Measurements from ENCODE around the gene LIM2.

Gene LIM2

DNA sequence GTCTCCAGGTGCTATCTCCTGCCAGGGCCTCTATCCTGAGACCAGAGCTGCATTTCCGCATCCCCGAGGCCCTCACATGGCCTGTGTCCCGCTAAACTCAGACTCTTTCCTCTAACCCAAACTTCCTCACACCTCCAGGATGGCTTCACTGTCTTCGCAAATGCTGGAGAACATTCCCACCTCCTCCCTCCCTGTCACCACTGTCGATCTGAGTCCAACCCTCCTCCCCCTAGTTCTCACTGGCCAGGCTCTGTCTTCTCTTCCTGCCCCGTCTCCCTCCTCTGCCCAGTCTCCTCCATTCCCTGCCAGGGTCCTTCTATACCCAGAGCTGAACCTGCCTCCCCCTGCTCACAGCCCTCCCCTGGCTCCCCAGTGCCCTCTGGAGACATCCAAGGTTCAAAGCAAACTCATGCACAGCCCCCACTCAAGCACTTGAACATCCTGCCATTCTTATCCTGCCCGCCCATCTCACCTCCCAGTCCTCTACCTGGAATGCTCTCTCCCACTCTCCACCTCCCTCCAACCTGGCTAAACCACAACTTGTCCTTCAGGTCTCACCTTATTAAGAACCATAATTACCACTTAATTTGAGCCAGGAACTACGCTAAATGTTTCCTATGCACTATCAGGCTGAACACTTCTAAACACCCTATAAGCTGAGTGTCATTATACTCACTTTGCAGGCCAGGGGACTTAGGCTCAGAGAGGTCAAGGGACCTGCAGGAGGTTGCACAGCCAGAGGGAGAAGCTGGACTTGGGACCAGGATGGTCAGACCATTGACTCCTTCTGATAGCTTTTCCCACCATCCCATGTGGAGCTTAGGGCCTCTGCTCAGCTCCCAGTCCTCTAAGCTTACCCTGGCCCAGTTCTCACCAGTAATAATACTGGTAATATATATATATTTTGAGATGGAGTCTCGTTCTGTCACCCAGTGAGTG is 44.9 kb downstream of the LIM2 start:
- peaks cover 30% of the 10 kb centered on the region for H3K4me1 Mint-ChIP-seq
- DNase-seq (no peak), ATAC-seq (no peak)
- H3K4me3 Mint-ChIP-seq = no peak overlapping the region
- H3K9me3 Mint-ChIP-seq = no peaks in the 10 kb centered on the region
- peaks cover 4% of the 10 kb centered on the region for H3K27me3 Mint-ChIP-seq
- H3K27ac Mint-ChIP-seq = peak overlapping the region; percentile 52
- peaks cover 8% of the 10 kb centered on the region for H3K36me3 Mint-ChIP-seq (ENCODE audit: low read depth)

DNA sequence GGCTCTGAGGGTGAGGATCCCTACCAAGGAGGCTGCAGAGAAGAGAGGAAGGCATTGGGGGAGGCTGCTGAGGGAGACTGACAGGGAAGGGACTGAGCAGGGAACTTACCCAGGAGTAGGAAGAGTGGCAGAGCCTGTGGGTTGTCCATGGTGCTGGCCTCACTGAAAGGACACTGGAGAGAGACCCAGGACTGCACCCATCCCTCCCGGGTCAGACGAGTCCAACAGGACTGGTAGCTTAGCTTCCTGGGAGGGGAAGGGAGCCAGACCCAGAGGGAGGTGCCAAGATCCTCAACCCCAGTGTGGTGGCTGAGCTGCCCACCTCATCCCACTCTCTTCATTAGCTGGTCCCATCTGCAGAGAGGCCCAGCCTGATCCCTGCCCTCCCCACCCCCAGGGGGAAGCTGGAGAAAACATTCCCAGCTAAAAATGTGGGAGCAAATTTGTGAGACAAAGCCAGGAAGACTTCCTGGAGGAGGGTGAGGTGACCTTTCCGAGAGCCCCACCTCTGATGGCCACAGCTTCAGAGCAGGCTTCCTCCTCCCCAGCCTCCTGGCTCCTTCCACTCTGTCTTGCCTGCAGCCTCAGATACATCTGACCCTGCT is 45.7 kb downstream of the LIM2 start, which contains the start of gene VSIG10L:
Gene VSIG10L, minus strand, starts transcription at position 164 of the 605 bp plus-strand sequence. Its CDS starts 15 bp downstream, at position 149.
- H3K27me3 Mint-ChIP-seq = peaks cover 4% of the 10 kb centered on the region
- H3K4me3 Mint-ChIP-seq = peak within 1 kb of the TSS; percentile 55
- H3K4me1 Mint-ChIP-seq = peaks cover 30% of the 10 kb centered on the region
- peak within 1 kb of the TSS; percentile 52 for H3K27ac Mint-ChIP-seq
- no peaks in the 10 kb centered on the region for H3K9me3 Mint-ChIP-seq
- H3K36me3 Mint-ChIP-seq (ENCODE audit: low read depth) = peaks cover 8% of the 10 kb centered on the region
- ATAC-seq = no peak
- DNase-seq = no peak

DNA sequence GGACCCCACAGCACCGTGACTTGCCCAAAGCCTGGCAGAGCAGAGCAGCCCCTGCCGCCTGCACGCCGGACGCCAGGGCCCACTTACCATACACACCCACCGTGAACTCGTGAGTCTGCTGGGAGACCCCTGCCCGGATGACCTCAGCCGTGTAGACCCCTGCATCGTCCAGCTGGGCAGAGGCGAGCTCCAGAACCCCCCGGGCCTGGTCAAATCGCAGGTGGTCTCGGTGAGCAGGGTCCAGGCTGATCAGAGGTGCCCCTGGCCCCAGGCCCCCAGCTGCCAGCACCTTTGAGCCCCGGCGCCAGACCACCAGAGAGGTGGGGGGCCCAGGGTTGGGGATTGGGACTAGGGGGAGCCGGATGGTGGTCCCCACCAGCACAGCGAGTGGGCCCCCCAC is 46.7 kb downstream of the LIM2 start:
- Mint-ChIP-seq H3K36me3 (ENCODE audit: low read depth) (peaks cover 8% of the 10 kb centered on the region), H3K27me3 (peaks cover 5% of the 10 kb centered on the region), H3K4me1 (peaks cover 30% of the 10 kb centered on the region), H3K4me3 (peak overlapping the region; percentile 55), H3K27ac (peak overlapping the region; percentile 21), H3K9me3 (no peaks in the 10 kb centered on the region)
- ATAC-seq (no peak), DNase-seq (no peak)

DNA sequence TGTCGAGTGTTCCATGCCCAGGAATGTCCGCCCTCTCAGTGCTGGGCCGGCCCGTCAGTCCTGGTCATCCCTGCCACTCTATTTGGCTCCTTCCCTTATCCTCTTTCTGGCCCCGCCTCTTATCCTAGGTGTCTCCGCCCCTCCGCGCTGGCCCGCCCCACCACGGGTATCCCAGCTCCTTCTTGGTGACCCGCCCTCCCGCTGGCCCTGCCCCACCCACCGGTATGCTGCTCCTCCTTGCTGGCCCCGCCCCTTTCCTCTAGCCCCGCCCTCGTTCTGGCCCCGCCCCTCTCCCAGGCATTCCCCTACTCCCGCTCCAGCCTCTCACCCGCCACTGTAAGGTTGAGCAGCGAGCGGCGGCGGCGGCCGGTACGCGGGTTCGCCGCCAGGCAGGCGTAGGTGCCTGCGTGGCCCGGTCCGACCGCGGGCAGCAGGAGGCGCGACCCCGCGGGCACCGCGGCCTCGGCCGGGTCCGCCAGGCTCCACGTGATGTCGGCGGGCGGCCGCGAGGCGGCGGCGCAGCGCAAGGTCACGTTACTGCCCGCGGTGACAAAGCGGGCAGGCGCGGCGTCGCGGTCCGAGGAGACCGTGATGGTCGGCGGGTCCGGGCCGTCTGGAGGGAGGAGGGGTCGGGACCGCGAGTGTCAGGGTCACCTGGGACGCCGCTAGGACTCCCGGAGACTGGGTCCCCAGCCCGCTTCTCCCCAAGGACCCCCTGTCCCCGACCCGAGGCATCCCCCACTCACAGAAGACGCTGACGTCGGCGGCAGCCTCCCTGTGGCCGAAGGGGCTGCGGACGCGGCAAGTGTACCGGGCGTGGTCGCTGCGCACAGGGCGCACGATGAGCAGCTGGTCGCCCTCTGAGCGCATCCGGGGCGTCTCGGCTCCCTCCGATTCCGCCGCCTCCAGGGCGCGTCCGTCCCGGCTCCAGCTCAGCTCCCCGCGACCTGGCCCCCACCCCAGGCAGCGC is 47.8 kb downstream of the LIM2 start:
- Mint-ChIP-seq H3K9me3 (no peaks in the 10 kb centered on the region), H3K4me1 (peaks cover 27% of the 10 kb centered on the region), H3K27me3 (peaks cover 5% of the 10 kb centered on the region), H3K36me3 (ENCODE audit: low read depth) (peaks cover 4% of the 10 kb centered on the region), H3K4me3 (peak overlapping the region; percentile 87), H3K27ac (peak overlapping the region; percentile 85)
- DNase-seq (peak; percentile 98), ATAC-seq (peak; percentile 80)

DNA sequence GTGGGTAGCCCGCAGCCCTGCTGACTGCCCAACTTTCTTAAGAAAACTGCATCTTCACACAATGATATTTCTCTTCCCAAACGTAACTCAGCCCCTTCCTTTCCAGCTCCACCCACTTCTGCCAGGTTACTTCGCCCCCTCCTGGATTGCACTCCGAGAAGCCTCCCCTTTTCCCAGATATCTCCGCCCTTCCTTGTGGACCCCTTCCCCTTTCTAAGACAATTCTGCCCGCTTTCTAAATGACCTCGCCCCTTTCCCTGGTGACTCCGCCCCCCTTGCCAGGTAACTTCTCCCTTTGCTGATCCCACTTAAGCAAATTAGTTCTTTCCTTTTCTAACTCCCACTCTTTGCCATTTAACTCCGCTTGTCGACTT is 48.5 kb downstream of the LIM2 start:
- Mint-ChIP-seq H3K4me1 (peaks cover 23% of the 10 kb centered on the region), H3K4me3 (peak overlapping the region; percentile 87), H3K36me3 (ENCODE audit: low read depth) (peaks cover 1% of the 10 kb centered on the region), H3K27me3 (peaks cover 5% of the 10 kb centered on the region), H3K9me3 (no peaks in the 10 kb centered on the region), H3K27ac (peak overlapping the region; percentile 85)
- no peak for ATAC-seq
- DNase-seq = no peak

DNA sequence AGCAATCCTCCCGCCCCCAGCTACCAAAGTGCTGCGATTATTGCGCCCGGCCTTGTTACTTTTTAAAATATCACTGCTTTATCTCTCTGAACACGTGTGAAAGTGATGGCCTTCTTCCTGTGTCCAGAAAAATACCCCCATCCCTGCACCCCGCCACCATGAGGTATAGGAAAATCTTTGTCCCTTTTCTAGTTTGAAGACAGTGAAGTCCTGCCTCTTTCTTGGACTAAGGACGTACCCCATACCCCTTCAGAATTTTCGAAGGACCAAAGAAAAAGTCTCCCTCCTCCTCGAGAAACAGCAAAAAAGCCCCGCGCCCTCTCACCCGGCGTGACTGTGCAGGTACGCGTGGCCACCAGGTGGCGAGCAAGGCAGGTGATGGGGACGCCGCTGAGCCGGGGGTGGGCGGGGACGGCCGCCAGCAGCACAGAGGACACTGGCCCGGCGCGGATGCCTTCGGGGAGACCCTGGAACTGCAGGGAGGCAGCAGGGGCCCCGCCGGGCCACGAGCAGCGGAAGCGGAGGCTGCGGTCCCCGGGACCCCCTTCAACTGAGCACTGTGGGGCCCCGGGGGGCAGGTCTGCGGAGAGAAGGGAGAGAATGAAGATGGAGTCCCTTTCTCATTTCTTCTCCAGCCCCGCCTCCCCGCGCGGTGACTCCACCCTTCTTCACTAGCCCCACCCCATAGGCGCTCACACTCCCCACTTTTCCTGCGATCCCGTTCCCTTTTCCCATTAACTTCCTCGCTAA is 49.0 kb downstream of the LIM2 start:
- Mint-ChIP-seq H3K27me3 (peaks cover 5% of the 10 kb centered on the region), H3K4me3 (peak overlapping the region; percentile 87), H3K36me3 (ENCODE audit: low read depth) (peaks cover 1% of the 10 kb centered on the region), H3K4me1 (peaks cover 23% of the 10 kb centered on the region), H3K27ac (peak overlapping the region; percentile 85), H3K9me3 (no peaks in the 10 kb centered on the region)
- DNase-seq = peak; percentile 92
- ATAC-seq = peak; percentile 70

DNA sequence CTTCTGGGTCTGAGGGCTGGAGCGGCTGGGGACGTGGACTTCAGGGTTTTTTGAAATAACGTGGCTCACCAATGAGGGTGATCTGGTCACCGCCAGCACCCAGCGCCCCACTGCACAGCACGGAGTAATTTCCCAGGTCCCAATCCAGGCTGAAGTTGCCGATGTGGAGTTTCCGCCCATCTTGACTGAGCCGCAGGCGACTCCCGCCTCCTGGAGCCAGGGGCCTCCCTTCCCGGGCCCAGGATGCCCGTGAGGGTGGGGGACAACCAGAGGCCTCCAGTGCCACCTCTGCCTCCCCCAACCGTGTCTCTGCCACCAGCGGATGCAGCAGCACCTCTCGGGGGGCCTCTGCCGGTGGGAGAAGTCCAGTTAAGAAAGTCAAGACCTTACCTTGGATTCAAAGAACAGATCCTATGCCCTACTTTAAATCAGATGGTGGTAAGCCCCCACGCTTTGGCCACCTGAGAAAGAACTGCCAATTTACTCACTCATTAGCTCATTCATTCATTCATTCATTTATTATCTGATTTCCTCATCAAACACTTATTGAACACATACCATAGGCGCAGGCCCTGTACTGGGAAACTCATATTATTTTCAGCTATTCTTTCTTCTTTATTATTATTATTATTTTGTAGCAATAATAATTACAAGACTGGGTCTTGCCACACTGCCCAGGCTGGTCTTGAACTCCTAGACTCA is 49.8 kb downstream of the LIM2 start:
- peaks cover 5% of the 10 kb centered on the region for H3K27me3 Mint-ChIP-seq
- H3K27ac Mint-ChIP-seq = peak overlapping the region; percentile 75
- ATAC-seq = no peak
- no peak for DNase-seq
- no peaks in the 10 kb centered on the region for H3K9me3 Mint-ChIP-seq
- H3K4me3 Mint-ChIP-seq = peak overlapping the region; percentile 87
- peaks cover 1% of the 10 kb centered on the region for H3K36me3 Mint-ChIP-seq (ENCODE audit: low read depth)
- H3K4me1 Mint-ChIP-seq = peaks cover 22% of the 10 kb centered on the region

DNA sequence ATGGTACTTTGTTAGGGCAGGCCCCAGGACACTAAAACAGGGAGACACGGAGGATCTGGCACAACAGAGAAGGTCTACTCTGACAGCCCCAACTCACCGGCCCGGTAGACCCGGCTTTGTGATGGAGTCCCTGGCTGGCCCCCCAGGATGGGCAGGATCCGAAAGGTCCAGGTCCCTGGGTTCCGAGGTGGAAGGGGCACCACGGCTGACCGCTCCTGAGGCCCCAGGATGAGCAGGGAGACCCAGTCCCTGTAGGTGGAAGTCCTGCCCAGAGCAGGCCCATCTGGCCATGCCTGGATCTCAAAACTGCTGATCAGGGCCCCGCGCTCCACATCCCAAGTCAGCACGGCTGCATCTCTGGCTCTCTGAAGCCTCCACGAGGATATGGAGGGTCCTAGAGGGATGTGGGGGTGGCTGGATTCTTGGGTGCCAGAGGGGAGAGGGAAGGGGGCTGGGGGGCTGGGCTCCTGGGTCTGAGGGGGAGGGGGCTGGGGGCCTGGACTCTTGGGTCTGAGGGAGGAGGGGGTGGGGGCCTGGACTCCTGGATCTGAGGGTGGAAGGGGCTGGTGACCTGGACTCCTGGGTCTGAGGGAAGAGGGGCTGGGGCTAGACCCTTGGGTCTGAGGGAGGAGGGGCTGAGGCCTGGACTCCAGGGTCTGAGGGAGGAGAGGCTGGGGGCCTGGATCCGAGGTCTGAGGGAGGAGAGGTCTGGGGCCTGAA is 50.5 kb downstream of the LIM2 start:
- peaks cover 1% of the 10 kb centered on the region for H3K36me3 Mint-ChIP-seq (ENCODE audit: low read depth)
- no peak overlapping the region for H3K27ac Mint-ChIP-seq
- H3K4me3 Mint-ChIP-seq = no peak overlapping the region
- no peak for DNase-seq
- H3K4me1 Mint-ChIP-seq = peaks cover 20% of the 10 kb centered on the region
- ATAC-seq = no peak
- peaks cover 5% of the 10 kb centered on the region for H3K27me3 Mint-ChIP-seq
- H3K9me3 Mint-ChIP-seq = no peaks in the 10 kb centered on the region

DNA sequence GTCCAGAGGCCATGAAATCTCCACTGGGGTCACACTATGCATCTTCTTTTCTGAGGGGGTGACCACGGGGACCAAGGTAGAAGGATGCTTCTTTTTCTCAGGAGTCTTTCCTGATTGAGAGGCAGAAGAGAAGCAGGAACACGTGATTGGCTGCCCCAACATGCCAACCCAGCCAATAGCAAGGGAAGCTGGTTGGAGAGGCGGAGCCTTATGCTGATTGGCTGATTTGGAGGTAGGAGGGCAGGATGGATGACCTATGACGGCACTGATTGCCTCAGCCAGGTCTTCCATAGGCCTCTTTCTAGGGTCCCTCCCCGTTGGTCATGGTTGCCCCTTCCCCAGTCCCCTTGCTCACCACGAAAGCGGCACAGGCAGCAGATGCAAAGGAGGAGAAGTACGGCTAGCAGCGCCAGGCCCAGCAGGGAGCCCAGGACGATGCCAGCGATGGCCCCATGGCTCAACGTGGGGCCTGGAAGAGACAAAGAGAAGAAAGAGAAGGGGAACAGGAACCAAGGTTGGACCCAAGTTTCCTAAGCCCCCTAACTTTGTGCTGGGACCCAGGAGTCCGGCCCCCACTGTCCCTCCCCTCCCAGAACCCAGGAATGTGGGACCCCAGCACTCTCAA is 53.8 kb downstream of the LIM2 start:
- no peak overlapping the region for H3K27ac Mint-ChIP-seq
- H3K9me3 Mint-ChIP-seq = peaks cover 4% of the 10 kb centered on the region
- ATAC-seq (no peak), DNase-seq (no peak)
- peaks cover 12% of the 10 kb centered on the region for H3K27me3 Mint-ChIP-seq
- H3K36me3 Mint-ChIP-seq (ENCODE audit: low read depth) = peaks cover 11% of the 10 kb centered on the region
- peaks cover 7% of the 10 kb centered on the region for H3K4me1 Mint-ChIP-seq
- H3K4me3 Mint-ChIP-seq = no peak overlapping the region

DNA sequence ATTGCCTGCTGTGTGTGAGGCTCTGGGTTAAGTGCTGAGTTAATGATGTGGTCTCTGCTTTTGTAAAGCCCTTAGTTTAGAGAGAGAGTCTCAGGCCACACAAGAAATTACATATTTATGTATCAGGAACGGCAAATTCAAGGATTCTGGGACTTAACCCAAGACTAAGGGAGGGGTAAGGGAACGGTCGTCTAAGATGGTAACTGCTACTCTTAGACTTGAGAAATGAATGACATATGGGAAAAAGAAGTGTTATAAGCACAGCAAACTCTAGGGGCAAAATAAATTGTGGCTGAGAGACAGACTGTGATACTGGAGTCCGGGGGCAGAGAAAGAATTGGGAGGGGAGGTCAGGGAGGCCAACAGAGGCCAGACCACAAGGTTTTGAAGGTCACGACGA is 56.1 kb downstream of the LIM2 start:
- H3K36me3 Mint-ChIP-seq (ENCODE audit: low read depth) = peaks cover 11% of the 10 kb centered on the region
- no peak for ATAC-seq
- H3K27me3 Mint-ChIP-seq = peaks cover 18% of the 10 kb centered on the region
- no peak overlapping the region for H3K27ac Mint-ChIP-seq
- peaks cover 5% of the 10 kb centered on the region for H3K4me1 Mint-ChIP-seq
- H3K4me3 Mint-ChIP-seq = no peak overlapping the region
- no peak for DNase-seq
- peaks cover 4% of the 10 kb centered on the region for H3K9me3 Mint-ChIP-seq

DNA sequence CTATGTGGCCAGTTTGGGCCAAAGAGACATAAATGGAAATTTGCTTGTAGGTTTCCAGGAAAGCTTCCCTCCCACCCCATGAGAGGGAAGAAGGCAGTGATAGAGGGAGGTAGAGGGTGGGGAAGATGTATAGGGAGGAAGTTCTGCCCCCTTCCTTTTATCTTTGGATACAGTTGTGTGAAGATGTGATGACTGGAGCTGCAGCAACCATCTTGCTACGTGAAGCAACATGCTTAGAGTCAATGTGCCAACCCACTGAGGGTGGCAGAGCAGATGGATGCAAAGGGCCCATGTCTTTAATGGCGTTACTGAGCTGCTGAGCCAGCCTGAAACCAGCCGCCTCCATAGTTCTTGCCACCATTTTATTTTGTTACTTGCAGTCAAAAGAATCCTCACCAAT is 56.6 kb downstream of the LIM2 start:
- ATAC-seq = no peak
- DNase-seq = no peak
- Mint-ChIP-seq H3K4me3 (no peak overlapping the region), H3K27ac (no peak overlapping the region), H3K9me3 (peaks cover 4% of the 10 kb centered on the region), H3K4me1 (peaks cover 7% of the 10 kb centered on the region), H3K36me3 (ENCODE audit: low read depth) (peaks cover 11% of the 10 kb centered on the region), H3K27me3 (peaks cover 20% of the 10 kb centered on the region)

DNA sequence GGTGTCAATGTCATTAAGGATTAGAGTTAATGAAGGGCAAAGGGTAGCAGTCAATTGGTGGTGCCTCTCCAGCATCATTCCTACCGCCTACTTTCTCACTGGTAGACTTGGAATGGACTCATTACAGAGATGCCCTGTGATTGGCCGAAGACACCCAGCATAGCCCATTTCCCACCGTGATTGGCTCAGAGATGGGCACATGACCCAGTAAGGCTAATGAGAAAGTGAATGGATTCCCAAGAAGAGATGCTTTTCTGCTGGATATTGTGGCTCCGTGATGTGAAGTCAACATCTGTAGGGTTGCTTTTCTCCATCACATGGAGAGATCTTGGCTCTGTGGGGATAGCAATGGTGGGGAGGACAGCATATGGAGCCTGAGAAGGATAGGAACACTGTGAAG is 57.4 kb downstream of the LIM2 start:
- H3K27ac Mint-ChIP-seq = no peak overlapping the region
- H3K4me3 Mint-ChIP-seq = no peak overlapping the region
- DNase-seq (no peak), ATAC-seq (no peak)
- H3K36me3 Mint-ChIP-seq (ENCODE audit: low read depth) = peaks cover 11% of the 10 kb centered on the region
- peaks cover 14% of the 10 kb centered on the region for H3K4me1 Mint-ChIP-seq
- H3K9me3 Mint-ChIP-seq = peaks cover 4% of the 10 kb centered on the region
- H3K27me3 Mint-ChIP-seq = peaks cover 29% of the 10 kb centered on the region

Measured in activated naive CD8-positive, alpha-beta T cell treated with anti-CD3 and anti-CD28 coated beads, Interleukin-2, amount 50 U/mL, for 24 hours (primary cell).